Skeletal muscle tissue (tissue), 4 donors: ENCODE data around the gene PTPRA. TPM values are rescaled to one million over a fixed set of nuclear protein-coding genes. Genes with fewer than 3 reads are reported as not detected.
"Not testable (repeated sequence)": the region's sequence is repeated elsewhere in the genome, so short reads cannot be mapped to it uniquely, and the experiment has no call there.

ENCODE experiments used
- H3K27ac ChIP-seq: one replicate; pipeline ENCODE4 v1.7.0; 2013; ENCODE audit warnings: mild to moderate bottlenecking, low read depth, low read length, inconsistent platforms
- H3K27me3 ChIP-seq, 3 donors: one replicate each; pipeline ENCODE4 v1.7.0; 2013; ENCODE audit warnings: low read length in 3 of 3; ENCODE audit not compliant: control insufficient read depth in 3 of 3, insufficient read depth in 3 of 3
- H3K36me3 ChIP-seq, 3 donors: one replicate each; pipeline ENCODE4 v1.7.0; 2013; ENCODE audit warnings: low read length in 3 of 3; ENCODE audit not compliant: control insufficient read depth in 3 of 3, insufficient read depth in 3 of 3
- H3K4me1 ChIP-seq, 3 donors: one replicate each; pipeline ENCODE4 v1.7.0; 2013; ENCODE audit warnings: low read length in 3 of 3, mild to moderate bottlenecking in 3 of 3; ENCODE audit not compliant: control insufficient read depth in 3 of 3, insufficient read depth in 3 of 3
- H3K4me3 ChIP-seq, 3 donors: one replicate each; pipeline ENCODE4 v1.7.0; 2013; ENCODE audit warnings: low read length in 3 of 3
- H3K9ac ChIP-seq, 3 donors: one replicate each; pipeline ENCODE4 v1.7.0; 2013; ENCODE audit warnings: low read length in 3 of 3, mild to moderate bottlenecking in 3 of 3, moderate library complexity in 2 of 3, low read depth in 1 of 3
- H3K9me3 ChIP-seq, 3 donors: one replicate each; pipeline ENCODE4 v1.7.0; 2013; ENCODE audit warnings: low read length in 3 of 3; ENCODE audit not compliant: control insufficient read depth in 3 of 3
- total RNA-seq: library from RNA; depleted of rRNA; stranded (reverse); fragments of >200 nt; gene quantifications from one replicate; pipeline ENCODE4 v1.2.3, GENCODE V29; 2014
- donor health status: Osteomylitis.

Gene PTPRA
- total RNA-seq, 1 donor from 2014 or later, result 93.4 TPM

GRCh38 chr20:3073251-3073643, 200.0 kb downstream of the PTPRA start:
- H3K4me1 ChIP-seq, H3K36me3 ChIP-seq, H3K9me3 ChIP-seq, H3K9ac ChIP-seq, H3K4me3 ChIP-seq, H3K27ac ChIP-seq: not testable (repeated sequence)
- peaks cover 15 to 22% (median 21%) of the 10 kb centered on the region in 3 donors for H3K27me3 ChIP-seq

GRCh38 chr20:3074812-3075211, 201.5 kb downstream of the PTPRA start:
- Histone ChIP-seq H3K4me1 (peaks cover 0 to 6% (median 0%) of the 10 kb centered on the region in 3 donors), H3K27ac (no peak overlapping the region), H3K27me3 (peaks cover 15 to 22% (median 21%) of the 10 kb centered on the region in 3 donors), H3K36me3 (no peaks in the 10 kb centered on the region), H3K9ac (no peak overlapping the region), H3K9me3 (no peaks in the 10 kb centered on the region), H3K4me3 (no peak overlapping the region)

GRCh38 chr20:3075315-3075714, 202.0 kb downstream of the PTPRA start:
- not testable (repeated sequence) for H3K4me1 ChIP-seq, H3K27ac ChIP-seq, H3K9ac ChIP-seq, H3K9me3 ChIP-seq, H3K36me3 ChIP-seq, H3K4me3 ChIP-seq
- H3K27me3 ChIP-seq, result peaks cover 15 to 22% (median 21%) of the 10 kb centered on the region in 3 donors

- H3K27me3 ChIP-seq, result peaks cover 11 to 17% (median 15%) of the 10 kb centered on the region in 3 donors
- peaks cover 9 to 15% (median 10%) of the 10 kb centered on the region in 3 donors for H3K4me1 ChIP-seq
- H3K4me3 ChIP-seq, result no peak overlapping the region
- no peaks in the 10 kb centered on the region for H3K36me3 ChIP-seq
- H3K9ac ChIP-seq, result no peak overlapping the region
- H3K9me3 ChIP-seq, result no peaks in the 10 kb centered on the region
- H3K27ac ChIP-seq, result no peak overlapping the region
These were observed 204.4 kb downstream of the PTPRA start for GRCh38 chr20:3077618-3078134.

- Histone ChIP-seq H3K36me3 (no peaks in the 10 kb centered on the region), H3K27me3 (peaks cover 22 to 31% (median 25%) of the 10 kb centered on the region in 3 donors), H3K4me3 (no peak overlapping the region), H3K27ac (no peak overlapping the region), H3K9me3 (no peaks in the 10 kb centered on the region), H3K9ac (peak overlapping the region in 1 of 3 donors; percentile 25), H3K4me1 (peaks cover 9 to 15% (median 10%) of the 10 kb centered on the region in 3 donors)
These were observed 207.7 kb downstream of the PTPRA start for GRCh38 chr20:3080939-3081388.

GRCh38 chr20:3081641-3082040, 208.4 kb downstream of the PTPRA start:
- no peak overlapping the region for H3K27ac ChIP-seq
- no peaks in the 10 kb centered on the region for H3K9me3 ChIP-seq
- H3K4me1 ChIP-seq, result peaks cover 9 to 15% (median 10%) of the 10 kb centered on the region in 3 donors
- H3K27me3 ChIP-seq, result peaks cover 22 to 31% (median 25%) of the 10 kb centered on the region in 3 donors
- H3K9ac ChIP-seq, result no peak overlapping the region
- H3K36me3 ChIP-seq, result no peaks in the 10 kb centered on the region
- no peak overlapping the region for H3K4me3 ChIP-seq

GRCh38 chr20:3082306-3082951, 209.1 kb downstream of the PTPRA start:
- peaks cover 9 to 15% (median 10%) of the 10 kb centered on the region in 3 donors for H3K4me1 ChIP-seq
- H3K9me3 ChIP-seq, result no peaks in the 10 kb centered on the region
- peak overlapping the region in 1 of 3 donors; percentile 22 for H3K4me3 ChIP-seq
- H3K36me3 ChIP-seq, result no peaks in the 10 kb centered on the region
- H3K9ac ChIP-seq, result peak overlapping the region in 1 of 3 donors; percentile 25
- peaks cover 22 to 31% (median 25%) of the 10 kb centered on the region in 3 donors for H3K27me3 ChIP-seq
- no peak overlapping the region for H3K27ac ChIP-seq

GRCh38 chr20:3082955-3083952, 210.0 kb downstream of the PTPRA start:
- no peaks in the 10 kb centered on the region for H3K9me3 ChIP-seq
- H3K9ac ChIP-seq, result no peak overlapping the region
- no peak overlapping the region for H3K27ac ChIP-seq
- H3K36me3 ChIP-seq, result no peaks in the 10 kb centered on the region
- H3K4me1 ChIP-seq, result peaks cover 9 to 15% (median 10%) of the 10 kb centered on the region in 3 donors
- H3K27me3 ChIP-seq, result peaks cover 22 to 31% (median 25%) of the 10 kb centered on the region in 3 donors
- no peak overlapping the region for H3K4me3 ChIP-seq

GRCh38 chr20:3084283-3084985, 211.2 kb downstream of the PTPRA start, which contains the start of gene AVP:
Gene AVP, minus strand, starts transcription at chr20:3084724. Its CDS starts 50 bp downstream, at chr20:3084674.
- peaks cover 22 to 31% (median 25%) of the 10 kb centered on the region in 3 donors for H3K27me3 ChIP-seq

More at GRCh38 chr20:3084283-3084985, 211.2 kb downstream of the PTPRA start, which contains the start of gene AVP:
- Histone ChIP-seq H3K4me1 (peaks cover 9 to 15% (median 10%) of the 10 kb centered on the region in 3 donors), H3K27ac (no peak within 1 kb of the TSS), H3K4me3 (no peak within 1 kb of the TSS), H3K9ac (no peak within 1 kb of the TSS), H3K36me3 (no peaks in the 10 kb centered on the region), H3K9me3 (no peaks in the 10 kb centered on the region)
